Omental fat pad (tissue), 4 donors: ENCODE data around the gene TRAF2. TPM values are rescaled to one million over a fixed set of nuclear protein-coding genes. Genes with fewer than 3 reads are reported as not detected.

ENCODE experiments used
- ATAC-seq: fragments of 150-250 bp; one replicate; pipeline ENCODE4 v1.9.1; 2016; ENCODE audit warnings: mild to moderate bottlenecking, moderate library complexity; ENCODE audit not compliant: low FRiP score
- DNase-seq: peaks from one replicate; pipeline ENCODE4 v3.0.0-alpha.2; 2019; ENCODE audit warnings: low spot score
- CTCF ChIP-seq, 3 donors: fragments of 450-650 bp; IDR thresholded peaks; one replicate each; pipeline ENCODE4 v1.5.1; 2016 to 2017; ENCODE audit warnings: antibody characterized with exemption in 3 of 3, mild to moderate bottlenecking in 3 of 3, moderate library complexity in 2 of 3
- total RNA-seq, 4 donors: library from RNA; depleted of rRNA; stranded (reverse); fragments of >200 nt; gene quantifications; one replicate each; pipeline ENCODE4 v1.1.0, GENCODE V29; 2016

The TRAF2 gene
- total RNA-seq, 4 donors from 2014 or later, result 3.2 to 9.1 (median 5.1) TPM

GRCh38 chr9:136896027-136896426, 9.7 kb downstream of the TRAF2 start:
- no peak for TF ChIP-seq CTCF (IDR thresholded peaks at IDR 0.05)

GRCh38 chr9:136898483-136899100, 12.3 kb downstream of the TRAF2 start:
- no peak for DNase-seq
- no peak for ATAC-seq
- TF ChIP-seq CTCF (IDR thresholded peaks at IDR 0.05), result no peak

More at GRCh38 chr9:136896027-136896426, 9.7 kb downstream of the TRAF2 start:
- ATAC-seq (no peak), DNase-seq (no peak)

GRCh38 chr9:136899196-136899595, 12.9 kb downstream of the TRAF2 start:
- no peak for ATAC-seq
- DNase-seq, result no peak

GRCh38 chr9:136900556-136900955, 14.2 kb downstream of the TRAF2 start:
- no peak for DNase-seq
- no peak for TF ChIP-seq CTCF (IDR thresholded peaks at IDR 0.05)
- no peak for ATAC-seq

More at GRCh38 chr9:136899196-136899595, 12.9 kb downstream of the TRAF2 start:
- TF ChIP-seq CTCF (IDR thresholded peaks at IDR 0.05), result no peak

- ATAC-seq (no peak), DNase-seq (no peak)
- TF ChIP-seq CTCF (IDR thresholded peaks at IDR 0.05), result no peak
Observed at GRCh38 chr9:136900988-136901515, 14.7 kb downstream of the TRAF2 start.

GRCh38 chr9:136901516-136902258, 15.4 kb downstream of the TRAF2 start:
- peak; percentile 62 for ATAC-seq
- TF ChIP-seq CTCF (IDR thresholded peaks at IDR 0.05), result no peak
- DNase-seq, result no peak
